ENCODE measurements around the gene PCAT6.

Gene PCAT6

GRCh38 chr1:202843081-202843480, 32.3 kb downstream of the PCAT6 start:
- Histone ChIP-seq H3K4me1 (ENCODE audit: control extremely low read depth in 1 of 4, control insufficient read depth in 4 of 4, insufficient read depth in 4 of 4, low read length in 3 of 4) (peaks cover 0 to 14% (median 12%) of the 10 kb centered on the region in 4 experiments), H3K27ac (ENCODE audit: insufficient read depth in 1 of 2, low read depth in 1 of 2, low read length in 2 of 2, poor library complexity in 1 of 2, severe bottlenecking in 2 of 2) (no peak overlapping the region), H3K4me3 (ENCODE audit: control insufficient read depth in 1 of 7, extremely low read depth in 1 of 7, insufficient read depth in 4 of 7, low read depth in 2 of 7, low read length in 6 of 7) (no peak overlapping the region), H3K9me3 (ENCODE audit: control extremely low read depth in 1 of 5, control insufficient read depth in 4 of 5, insufficient read depth in 2 of 5, low read depth in 1 of 5, low read length in 4 of 5) (no peaks in the 10 kb centered on the region), H3K27me3 (replicated peaks in 2 of 5; ENCODE audit: control insufficient read depth in 4 of 5, insufficient read depth in 5 of 5, low read length in 4 of 5) (no peaks in the 10 kb centered on the region), H3K36me3 (ENCODE audit: control insufficient read depth in 4 of 4, insufficient read depth in 4 of 4, low read length in 3 of 4) (no peaks in the 10 kb centered on the region)
- ChIA-PET POLR2A (no interaction called here), CTCF (interaction anchor here (1.1 to 1.5 kb wide), 2 partner anchors 9 to 26 kb away, joined by 3 to 8 read pairs; no protein-coding TSS in a partner anchor)
- WGBS (ENCODE audit: insufficient coverage): 98% methylated on average over 10 of the region's 11 CpGs
- no peak for DNase-seq

GRCh38 chr1:202844259-202844658, 33.5 kb downstream of the PCAT6 start:
- POLR2A ChIA-PET: interaction anchor here (0.6 kb wide), 1 partner anchor 14 kb away, joined by 3 read pairs; no protein-coding TSS in a partner anchor
- 100% methylated on average over 4 of the region's 5 CpGs for WGBS (ENCODE audit: insufficient coverage)
- H3K9me3 ChIP-seq (ENCODE audit: control extremely low read depth in 1 of 5, control insufficient read depth in 4 of 5, insufficient read depth in 2 of 5, low read depth in 1 of 5, low read length in 4 of 5): no peaks in the 10 kb centered on the region
- H3K27me3 ChIP-seq (replicated peaks in 2 of 5; ENCODE audit: control insufficient read depth in 4 of 5, insufficient read depth in 5 of 5, low read length in 4 of 5): no peaks in the 10 kb centered on the region
- peaks cover 0 to 14% (median 11%) of the 10 kb centered on the region in 4 experiments for H3K4me1 ChIP-seq (ENCODE audit: control extremely low read depth in 1 of 4, control insufficient read depth in 4 of 4, insufficient read depth in 4 of 4, low read length in 3 of 4)
- no peak overlapping the region for H3K4me3 ChIP-seq (ENCODE audit: control insufficient read depth in 1 of 7, extremely low read depth in 1 of 7, insufficient read depth in 4 of 7, low read depth in 2 of 7, low read length in 6 of 7)
- H3K27ac ChIP-seq (ENCODE audit: insufficient read depth in 1 of 2, low read depth in 1 of 2, low read length in 2 of 2, poor library complexity in 1 of 2, severe bottlenecking in 2 of 2): no peak overlapping the region
- no peaks in the 10 kb centered on the region for H3K36me3 ChIP-seq (ENCODE audit: control insufficient read depth in 4 of 4, insufficient read depth in 4 of 4, low read length in 3 of 4)
- DNase-seq: no peak
- CTCF ChIA-PET: interaction anchor here (1.5 to 2.2 kb wide), 2 partner anchors 9 to 27 kb away, joined by 3 to 6 read pairs; no protein-coding TSS in a partner anchor

DNA sequence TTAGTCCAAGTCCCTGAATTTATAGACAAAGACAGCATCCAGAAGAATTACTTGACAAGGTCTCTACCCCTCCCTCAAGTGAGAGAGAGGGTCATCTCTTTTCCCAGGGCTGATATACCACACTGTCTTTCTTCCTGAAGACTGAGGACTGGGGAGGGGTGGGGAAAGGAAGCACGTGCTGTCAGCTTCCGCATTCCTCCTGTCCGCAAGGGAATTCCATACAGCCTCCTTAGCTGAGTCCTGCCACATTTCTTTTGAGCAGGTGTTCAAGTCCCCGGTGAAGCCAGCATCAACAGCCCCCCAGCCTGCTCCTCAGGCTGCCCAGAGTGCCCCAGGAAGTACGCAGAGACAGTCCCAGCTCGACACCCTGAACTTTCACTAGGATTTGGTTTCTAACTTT, 34.2 kb downstream of the PCAT6 start:
- Histone ChIP-seq H3K4me3 (ENCODE audit: control insufficient read depth in 1 of 7, extremely low read depth in 1 of 7, insufficient read depth in 4 of 7, low read depth in 2 of 7, low read length in 6 of 7) (no peak overlapping the region), H3K27me3 (replicated peaks in 2 of 5; ENCODE audit: control insufficient read depth in 4 of 5, insufficient read depth in 5 of 5, low read length in 4 of 5) (no peaks in the 10 kb centered on the region), H3K36me3 (ENCODE audit: control insufficient read depth in 4 of 4, insufficient read depth in 4 of 4, low read length in 3 of 4) (no peaks in the 10 kb centered on the region), H3K4me1 (ENCODE audit: control extremely low read depth in 1 of 4, control insufficient read depth in 4 of 4, insufficient read depth in 4 of 4, low read length in 3 of 4) (peaks cover 0 to 14% (median 11%) of the 10 kb centered on the region in 4 experiments), H3K27ac (ENCODE audit: insufficient read depth in 1 of 2, low read depth in 1 of 2, low read length in 2 of 2, poor library complexity in 1 of 2, severe bottlenecking in 2 of 2) (no peak overlapping the region), H3K9me3 (ENCODE audit: control extremely low read depth in 1 of 5, control insufficient read depth in 4 of 5, insufficient read depth in 2 of 5, low read depth in 1 of 5, low read length in 4 of 5) (no peaks in the 10 kb centered on the region)
- CTCF ChIA-PET: interaction anchor here (0.5 to 2.2 kb wide), 2 partner anchors 9 to 27 kb away, joined by 3 to 6 read pairs; no protein-coding TSS in a partner anchor
- POLR2A ChIA-PET: interaction anchor here (0.6 kb wide), 1 partner anchor 15 kb away, joined by 3 read pairs; no protein-coding TSS in a partner anchor
- DNase-seq: no peak
- WGBS (ENCODE audit: insufficient coverage): 98% methylated on average over 5 of the region's 6 CpGs

- no peaks in the 10 kb centered on the region for H3K9me3 ChIP-seq (ENCODE audit: control extremely low read depth in 1 of 5, control insufficient read depth in 4 of 5, insufficient read depth in 2 of 5, low read depth in 1 of 5, low read length in 4 of 5)
Measured at GRCh38 chr1:202848191-202848542, 37.4 kb downstream of the PCAT6 start.

GRCh38 chr1:202850593-202851362, 40.0 kb downstream of the PCAT6 start:
- 83% methylated on average over 6 of the region's 7 CpGs for WGBS (ENCODE audit: insufficient coverage)
- POLR2A ChIA-PET: interaction anchor here (1.4 kb wide), 1 partner anchor 11 kb away, joined by 4 read pairs; no protein-coding TSS in a partner anchor

More at GRCh38 chr1:202848191-202848542, 37.4 kb downstream of the PCAT6 start:
- WGBS (ENCODE audit: insufficient coverage): 90% methylated on average over 2 of the region's 2 CpGs
- H3K4me3 ChIP-seq (ENCODE audit: control insufficient read depth in 1 of 7, extremely low read depth in 1 of 7, insufficient read depth in 4 of 7, low read depth in 2 of 7, low read length in 6 of 7): no peak overlapping the region
- H3K36me3 ChIP-seq (ENCODE audit: control insufficient read depth in 4 of 4, insufficient read depth in 4 of 4, low read length in 3 of 4): no peaks in the 10 kb centered on the region
- CTCF ChIA-PET: interaction anchor here (0.8 to 1.1 kb wide), 4 partner anchors 16 to 73 kb away, joined by 3 to 5 read pairs (median 4); no protein-coding TSS in a partner anchor
- POLR2A ChIA-PET: no interaction called here
- no peaks in the 10 kb centered on the region for H3K27me3 ChIP-seq (replicated peaks in 2 of 5; ENCODE audit: control insufficient read depth in 4 of 5, insufficient read depth in 5 of 5, low read length in 4 of 5)
- no peak overlapping the region for H3K27ac ChIP-seq (ENCODE audit: insufficient read depth in 1 of 2, low read depth in 1 of 2, low read length in 2 of 2, poor library complexity in 1 of 2, severe bottlenecking in 2 of 2)
- peaks cover 0 to 24% (median 20%) of the 10 kb centered on the region in 4 experiments for H3K4me1 ChIP-seq (ENCODE audit: control extremely low read depth in 1 of 4, control insufficient read depth in 4 of 4, insufficient read depth in 4 of 4, low read length in 3 of 4)
- DNase-seq: no peak

GRCh38 chr1:202852163-202852904, 41.6 kb downstream of the PCAT6 start:
- 52% methylated on average over 15 of the region's 15 CpGs for WGBS (ENCODE audit: insufficient coverage)
- CTCF ChIA-PET: interaction anchor here (0.7 to 5.6 kb wide), 25 partner anchors 9 to 143 kb away, joined by 3 to 37 read pairs (median 4); partner anchors contain the start of gene PCAT6
- Histone ChIP-seq H3K4me3 (ENCODE audit: control insufficient read depth in 1 of 7, extremely low read depth in 1 of 7, insufficient read depth in 4 of 7, low read depth in 2 of 7, low read length in 6 of 7) (no peak overlapping the region), H3K4me1 (ENCODE audit: control extremely low read depth in 1 of 4, control insufficient read depth in 4 of 4, insufficient read depth in 4 of 4, low read length in 3 of 4) (peaks cover 0 to 18% (median 13%) of the 10 kb centered on the region in 4 experiments), H3K27ac (ENCODE audit: insufficient read depth in 1 of 2, low read depth in 1 of 2, low read length in 2 of 2, poor library complexity in 1 of 2, severe bottlenecking in 2 of 2) (no peak overlapping the region), H3K27me3 (replicated peaks in 2 of 5; ENCODE audit: control insufficient read depth in 4 of 5, insufficient read depth in 5 of 5, low read length in 4 of 5) (no peaks in the 10 kb centered on the region), H3K36me3 (ENCODE audit: control insufficient read depth in 4 of 4, insufficient read depth in 4 of 4, low read length in 3 of 4) (peaks cover 0 to 12% (median 3%) of the 10 kb centered on the region in 4 experiments), H3K9me3 (ENCODE audit: control extremely low read depth in 1 of 5, control insufficient read depth in 4 of 5, insufficient read depth in 2 of 5, low read depth in 1 of 5, low read length in 4 of 5) (no peaks in the 10 kb centered on the region)
- DNase-seq: peak; percentile 84 to 90 (median 87)
- POLR2A ChIA-PET: interaction anchor here (0.7 to 1.4 kb wide), 2 partner anchors 13 to 114 kb away, joined by 3 to 4 read pairs; no protein-coding TSS in a partner anchor

More at GRCh38 chr1:202850593-202851362, 40.0 kb downstream of the PCAT6 start:
- no peak overlapping the region for H3K27ac ChIP-seq (ENCODE audit: insufficient read depth in 1 of 2, low read depth in 1 of 2, low read length in 2 of 2, poor library complexity in 1 of 2, severe bottlenecking in 2 of 2)
- no peak for DNase-seq
- peaks cover 0 to 16% (median 12%) of the 10 kb centered on the region in 4 experiments for H3K4me1 ChIP-seq (ENCODE audit: control extremely low read depth in 1 of 4, control insufficient read depth in 4 of 4, insufficient read depth in 4 of 4, low read length in 3 of 4)
- H3K36me3 ChIP-seq (ENCODE audit: control insufficient read depth in 4 of 4, insufficient read depth in 4 of 4, low read length in 3 of 4): peaks cover 0 to 6% (median 2%) of the 10 kb centered on the region in 4 experiments
- H3K27me3 ChIP-seq (replicated peaks in 2 of 5; ENCODE audit: control insufficient read depth in 4 of 5, insufficient read depth in 5 of 5, low read length in 4 of 5): no peaks in the 10 kb centered on the region
- H3K9me3 ChIP-seq (ENCODE audit: control extremely low read depth in 1 of 5, control insufficient read depth in 4 of 5, insufficient read depth in 2 of 5, low read depth in 1 of 5, low read length in 4 of 5): no peaks in the 10 kb centered on the region
- CTCF ChIA-PET: interaction anchor here (0.6 to 5.6 kb wide), 13 partner anchors 7 to 128 kb away, joined by 3 to 37 read pairs (median 7); partner anchors contain the start of gene PCAT6
- no peak overlapping the region for H3K4me3 ChIP-seq (ENCODE audit: control insufficient read depth in 1 of 7, extremely low read depth in 1 of 7, insufficient read depth in 4 of 7, low read depth in 2 of 7, low read length in 6 of 7)

All from common myeloid progenitor, CD34-positive (primary cell).